ENCODE results near the gene CDCA5.

Gene CDCA5

DNA sequence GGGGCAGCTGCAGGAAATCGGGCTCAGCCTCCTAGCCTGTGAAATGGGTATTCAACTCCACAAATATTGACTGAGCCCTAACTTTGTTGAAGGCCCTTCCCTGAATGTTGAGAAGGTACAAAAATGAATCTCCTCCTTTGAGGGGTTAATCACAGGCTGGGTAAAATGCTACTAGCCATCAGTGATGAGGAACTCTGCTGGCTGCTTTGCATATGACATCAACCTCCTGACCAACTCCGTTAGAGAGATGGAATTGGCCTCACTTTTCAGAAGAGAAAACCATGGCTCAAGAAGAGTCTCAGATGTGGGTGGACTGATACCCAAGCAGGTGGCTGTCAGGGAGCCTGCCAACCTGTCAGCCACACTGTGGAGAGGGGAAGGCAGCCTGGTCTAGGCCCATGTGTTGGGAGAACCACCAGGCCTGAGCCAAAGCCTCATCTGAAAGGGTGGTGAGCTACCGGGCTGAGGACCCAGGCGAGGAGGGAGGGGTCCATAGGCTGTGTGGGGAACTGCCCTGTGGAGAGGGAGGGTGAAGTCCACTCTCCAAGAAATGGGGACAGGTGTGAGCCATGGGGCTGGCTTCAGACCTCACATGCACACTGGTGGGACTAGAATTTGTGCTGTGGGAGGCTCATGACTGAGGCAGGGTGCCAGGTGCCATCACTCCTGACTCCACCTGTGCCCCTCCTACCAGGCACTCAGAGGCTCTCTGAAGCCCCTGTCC lies 11.8 kb downstream of the CDCA5 start:
- TF ChIP-seq, protein P1, sequence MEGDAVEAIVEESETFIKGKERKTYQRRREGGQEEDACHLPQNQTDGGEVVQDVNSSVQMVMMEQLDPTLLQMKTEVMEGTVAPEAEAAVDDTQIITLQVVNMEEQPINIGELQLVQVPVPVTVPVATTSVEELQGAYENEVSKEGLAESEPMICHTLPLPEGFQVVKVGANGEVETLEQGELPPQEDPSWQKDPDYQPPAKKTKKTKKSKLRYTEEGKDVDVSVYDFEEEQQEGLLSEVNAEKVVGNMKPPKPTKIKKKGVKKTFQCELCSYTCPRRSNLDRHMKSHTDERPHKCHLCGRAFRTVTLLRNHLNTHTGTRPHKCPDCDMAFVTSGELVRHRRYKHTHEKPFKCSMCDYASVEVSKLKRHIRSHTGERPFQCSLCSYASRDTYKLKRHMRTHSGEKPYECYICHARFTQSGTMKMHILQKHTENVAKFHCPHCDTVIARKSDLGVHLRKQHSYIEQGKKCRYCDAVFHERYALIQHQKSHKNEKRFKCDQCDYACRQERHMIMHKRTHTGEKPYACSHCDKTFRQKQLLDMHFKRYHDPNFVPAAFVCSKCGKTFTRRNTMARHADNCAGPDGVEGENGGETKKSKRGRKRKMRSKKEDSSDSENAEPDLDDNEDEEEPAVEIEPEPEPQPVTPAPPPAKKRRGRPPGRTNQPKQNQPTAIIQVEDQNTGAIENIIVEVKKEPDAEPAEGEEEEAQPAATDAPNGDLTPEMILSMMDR (IDR thresholded peaks at IDR 0.05; ENCODE audit: low read length): no peak
- no peak for TF ChIP-seq EZH2 (IDR thresholded peaks at IDR 0.05; ENCODE audit: borderline replicate concordance, low read length)
- peaks cover 13% of the 10 kb centered on the region for H3K4me1 ChIP-seq (ENCODE audit: insufficient read depth, low read length, severe bottlenecking)
- H3K27ac ChIP-seq (ENCODE audit: low read depth, low read length, poor library complexity, severe bottlenecking): peak overlapping the region; percentile 62
- H3K36me3 ChIP-seq (ENCODE audit: insufficient read depth, low read length): peaks cover 18% of the 10 kb centered on the region
- H3K4me3 ChIP-seq (ENCODE audit: low read depth, low read length, poor library complexity, severe bottlenecking): no peak overlapping the region
- no peaks in the 10 kb centered on the region for H4K20me1 ChIP-seq (ENCODE audit: insufficient read depth, low read length)
- H3K27me3 ChIP-seq (ENCODE audit: insufficient read depth, low read length): no peaks in the 10 kb centered on the region
- H3K79me2 ChIP-seq (ENCODE audit: insufficient read depth, low read length): no peaks in the 10 kb centered on the region
- no peaks in the 10 kb centered on the region for H3F3A ChIP-seq (ENCODE audit: insufficient read depth, low read length)
- peak overlapping the region; percentile 47; the same call in 1 of the 2 replicates for H3K4me2 ChIP-seq (ENCODE audit: low read length)
- peak overlapping the region; percentile 21; the same call in 1 of the 2 replicates for H3K9ac ChIP-seq (ENCODE audit: low read length)
- H3K9me3 ChIP-seq (ENCODE audit: low read length): no peaks in the 10 kb centered on the region
- H3K9me2 ChIP-seq (ENCODE audit: low read depth, low read length): no peaks in the 10 kb centered on the region
- H2AFZ ChIP-seq (ENCODE audit: low read length): no peak overlapping the region

DNA sequence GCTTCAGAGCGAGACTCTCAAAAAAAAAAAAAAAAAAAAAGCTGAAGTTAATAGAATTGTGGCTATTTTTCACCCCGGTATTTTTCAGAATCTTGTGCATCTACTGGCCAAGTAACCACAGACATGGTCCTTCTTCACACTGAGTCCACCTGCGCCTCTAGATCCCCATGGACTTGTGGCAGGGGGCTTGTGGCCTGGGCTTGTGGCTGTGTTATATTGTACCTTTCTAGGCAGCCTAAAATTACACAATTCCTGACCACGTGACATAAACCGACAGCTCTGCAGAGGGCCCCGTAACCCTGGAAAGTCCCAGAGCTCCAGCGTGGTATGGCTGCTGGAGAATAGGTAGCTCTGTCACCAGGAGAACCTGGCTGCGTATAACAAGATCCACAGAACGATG lies 14.6 kb downstream of the CDCA5 start:
- Histone ChIP-seq H2AFZ (ENCODE audit: low read length) (no peak overlapping the region), H3K9me2 (ENCODE audit: low read depth, low read length) (no peaks in the 10 kb centered on the region), H3K9ac (ENCODE audit: low read length) (no peak overlapping the region), H3K36me3 (ENCODE audit: insufficient read depth, low read length) (no peaks in the 10 kb centered on the region; the same call in 1 of the 2 replicates), H3K79me2 (ENCODE audit: insufficient read depth, low read length) (no peaks in the 10 kb centered on the region), H3F3A (ENCODE audit: insufficient read depth, low read length) (no peaks in the 10 kb centered on the region), H4K20me1 (ENCODE audit: insufficient read depth, low read length) (no peaks in the 10 kb centered on the region), H3K27ac (ENCODE audit: low read depth, low read length, poor library complexity, severe bottlenecking) (no peak overlapping the region), H3K4me3 (ENCODE audit: low read depth, low read length, poor library complexity, severe bottlenecking) (no peak overlapping the region), H3K27me3 (ENCODE audit: insufficient read depth, low read length) (no peaks in the 10 kb centered on the region), H3K4me2 (ENCODE audit: low read length) (no peak overlapping the region), H3K9me3 (ENCODE audit: low read length) (no peaks in the 10 kb centered on the region), H3K4me1 (ENCODE audit: insufficient read depth, low read length, severe bottlenecking) (peaks cover 13% of the 10 kb centered on the region)
- TF ChIP-seq, protein P1 (IDR thresholded peaks at IDR 0.05; ENCODE audit: low read length): no peak

DNA sequence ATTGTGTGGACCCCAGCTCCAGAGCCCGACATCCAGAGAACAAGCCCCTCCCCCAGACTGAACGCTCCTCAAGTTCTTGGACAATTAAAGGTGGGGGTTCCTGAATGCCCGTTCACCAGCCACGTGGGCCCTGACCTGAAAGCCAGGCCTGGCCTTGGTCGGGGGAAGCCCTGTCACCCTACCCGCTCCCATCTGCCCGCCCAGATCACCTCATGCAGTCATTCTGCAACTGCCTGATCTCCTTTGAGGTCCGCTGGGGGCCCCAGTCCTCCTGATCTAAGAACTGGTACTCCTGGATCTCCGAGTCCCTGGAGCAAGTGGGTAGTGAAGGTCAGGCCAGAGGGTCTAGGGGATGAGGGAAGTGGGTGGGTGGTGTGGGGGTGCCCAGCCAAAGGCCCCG lies 16.4 kb downstream of the CDCA5 start:
- Histone ChIP-seq H4K20me1 (ENCODE audit: insufficient read depth, low read length) (no peaks in the 10 kb centered on the region), H3K36me3 (ENCODE audit: insufficient read depth, low read length) (no peaks in the 10 kb centered on the region; the same call in 1 of the 2 replicates), H3K9me3 (ENCODE audit: low read length) (no peaks in the 10 kb centered on the region), H3K27ac (ENCODE audit: low read depth, low read length, poor library complexity, severe bottlenecking) (no peak overlapping the region), H3K4me3 (ENCODE audit: low read depth, low read length, poor library complexity, severe bottlenecking) (no peak overlapping the region), H3K9me2 (ENCODE audit: low read depth, low read length) (no peaks in the 10 kb centered on the region), H3K79me2 (ENCODE audit: insufficient read depth, low read length) (no peaks in the 10 kb centered on the region), H3K4me1 (ENCODE audit: insufficient read depth, low read length, severe bottlenecking) (peaks cover 10% of the 10 kb centered on the region), H3K27me3 (ENCODE audit: insufficient read depth, low read length) (no peaks in the 10 kb centered on the region), H2AFZ (ENCODE audit: low read length) (no peak overlapping the region), H3K9ac (ENCODE audit: low read length) (no peak overlapping the region), H3F3A (ENCODE audit: insufficient read depth, low read length) (no peaks in the 10 kb centered on the region), H3K4me2 (ENCODE audit: low read length) (no peak overlapping the region)
- TF ChIP-seq, protein P1 (IDR thresholded peaks at IDR 0.05; ENCODE audit: low read length): no peak
- TF ChIP-seq EZH2 (IDR thresholded peaks at IDR 0.05; ENCODE audit: borderline replicate concordance, low read length): no peak

All from OCI-LY1 (cell line).